Measurements from ENCODE around the gene EPHB2.
A peak's percentile ranks its signal among the peaks of the same experiment; 100 is the strongest.
"Not testable (repeated sequence)": the region's sequence is repeated elsewhere in the genome, so short reads cannot be mapped to it uniquely, and the experiment has no call there.

EPHB2 gene

GRCh38 chr1:22819361-22819760 lies 108.7 kb downstream of the EPHB2 start:
- DNase-seq (ENCODE audit: low spot score): no peak

- peak; percentile 67 for DNase-seq (ENCODE audit: low spot score)
These were observed 110.4 kb downstream of the EPHB2 start for GRCh38 chr1:22821027-22821426.

DNA sequence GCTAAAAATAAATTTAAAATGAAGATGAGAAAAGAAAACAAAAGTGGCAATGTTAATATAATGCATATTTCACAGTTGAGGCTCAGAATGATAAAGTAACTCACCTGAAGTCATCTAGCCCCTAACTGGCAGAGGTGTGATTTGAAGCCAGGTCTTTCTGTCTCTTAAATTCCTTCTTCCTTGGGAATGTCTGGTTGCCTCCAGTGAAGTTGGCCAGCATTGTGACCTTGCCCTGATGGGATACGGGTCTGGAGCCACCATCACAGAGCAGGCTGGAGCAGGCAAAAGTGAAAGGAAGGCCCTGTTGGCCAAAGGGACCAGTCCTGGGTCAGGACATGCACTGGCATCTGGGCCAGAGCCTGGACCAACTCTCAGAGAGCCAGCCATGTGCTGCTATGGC lies 111.7 kb downstream of the EPHB2 start:
- DNase-seq (ENCODE audit: low spot score): no peak

DNA sequence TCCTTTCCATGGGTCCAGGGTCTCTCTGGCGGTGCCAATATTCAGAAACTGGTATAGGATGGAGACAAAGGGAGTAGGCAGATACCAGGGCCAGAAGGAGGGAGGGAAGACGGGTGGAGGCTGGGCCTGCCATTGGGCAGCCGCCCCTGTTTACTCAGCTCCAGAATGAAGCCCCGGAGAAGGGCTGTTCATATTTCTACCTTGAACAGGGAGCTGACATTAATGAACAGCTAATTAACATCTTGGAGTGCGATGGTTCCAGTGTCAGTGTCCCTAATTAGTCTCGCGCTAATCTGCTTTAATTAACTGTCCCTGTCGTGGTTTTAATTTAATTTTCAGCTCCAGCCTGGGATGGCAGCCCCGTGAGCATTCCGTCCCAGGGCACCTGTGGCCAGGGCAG lies 113.8 kb downstream of the EPHB2 start:
- no peak for DNase-seq (ENCODE audit: low spot score)

DNA sequence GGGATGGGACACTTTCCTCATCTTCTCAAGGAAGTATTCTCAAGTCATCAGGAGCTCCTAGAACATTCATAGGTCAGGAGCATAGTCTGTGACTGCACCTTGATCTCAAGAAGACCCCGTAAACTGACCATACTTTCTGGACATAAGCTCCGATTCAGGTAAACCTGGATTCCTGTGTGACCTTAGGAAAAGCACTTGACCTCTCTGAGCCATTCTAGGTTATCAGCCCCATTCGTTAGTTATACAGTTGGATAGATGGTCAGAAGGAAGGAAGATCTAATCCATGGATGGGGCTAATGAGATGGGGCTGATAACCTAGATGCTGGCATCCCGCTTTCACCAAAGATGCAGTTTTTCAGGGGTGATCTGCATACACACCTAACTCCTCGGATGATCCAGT lies 114.3 kb downstream of the EPHB2 start:
- DNase-seq (ENCODE audit: low spot score): no peak

DNA sequence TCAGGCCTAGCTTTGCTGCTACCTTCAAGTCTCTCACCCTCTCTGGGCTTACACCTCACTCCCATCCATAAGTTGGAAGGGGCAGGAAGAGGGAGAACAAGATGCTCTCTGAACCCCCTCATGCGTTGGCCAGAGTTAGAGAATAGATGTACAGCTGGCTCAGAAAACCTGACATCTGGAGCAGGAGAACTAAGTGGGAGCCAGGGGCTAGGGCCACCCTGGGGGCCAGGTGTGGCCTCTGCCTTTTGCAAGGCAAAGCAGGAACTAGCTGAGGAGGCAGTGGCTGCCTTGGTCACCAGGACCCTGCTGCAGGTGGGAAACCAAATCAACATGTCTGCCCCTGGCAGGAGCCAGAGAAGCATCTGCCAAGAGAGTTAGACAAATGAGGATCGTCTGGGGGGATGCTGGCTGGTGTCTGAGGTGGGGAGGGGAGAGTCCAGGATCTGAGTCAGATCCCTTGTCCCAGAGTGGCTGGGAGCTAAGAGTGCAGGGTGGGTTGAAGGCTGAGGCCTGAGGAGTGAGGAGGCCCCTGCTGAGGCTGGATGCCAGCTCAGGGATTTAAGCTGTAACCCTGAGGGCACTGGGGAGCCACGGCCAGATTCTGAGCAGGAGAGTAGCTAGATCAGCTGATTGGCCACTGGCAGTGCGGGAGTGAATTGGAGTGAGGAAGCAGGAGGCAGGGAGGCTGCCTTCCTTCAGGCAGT lies 115.0 kb downstream of the EPHB2 start:
- no peak for DNase-seq (ENCODE audit: low spot score)

DNA sequence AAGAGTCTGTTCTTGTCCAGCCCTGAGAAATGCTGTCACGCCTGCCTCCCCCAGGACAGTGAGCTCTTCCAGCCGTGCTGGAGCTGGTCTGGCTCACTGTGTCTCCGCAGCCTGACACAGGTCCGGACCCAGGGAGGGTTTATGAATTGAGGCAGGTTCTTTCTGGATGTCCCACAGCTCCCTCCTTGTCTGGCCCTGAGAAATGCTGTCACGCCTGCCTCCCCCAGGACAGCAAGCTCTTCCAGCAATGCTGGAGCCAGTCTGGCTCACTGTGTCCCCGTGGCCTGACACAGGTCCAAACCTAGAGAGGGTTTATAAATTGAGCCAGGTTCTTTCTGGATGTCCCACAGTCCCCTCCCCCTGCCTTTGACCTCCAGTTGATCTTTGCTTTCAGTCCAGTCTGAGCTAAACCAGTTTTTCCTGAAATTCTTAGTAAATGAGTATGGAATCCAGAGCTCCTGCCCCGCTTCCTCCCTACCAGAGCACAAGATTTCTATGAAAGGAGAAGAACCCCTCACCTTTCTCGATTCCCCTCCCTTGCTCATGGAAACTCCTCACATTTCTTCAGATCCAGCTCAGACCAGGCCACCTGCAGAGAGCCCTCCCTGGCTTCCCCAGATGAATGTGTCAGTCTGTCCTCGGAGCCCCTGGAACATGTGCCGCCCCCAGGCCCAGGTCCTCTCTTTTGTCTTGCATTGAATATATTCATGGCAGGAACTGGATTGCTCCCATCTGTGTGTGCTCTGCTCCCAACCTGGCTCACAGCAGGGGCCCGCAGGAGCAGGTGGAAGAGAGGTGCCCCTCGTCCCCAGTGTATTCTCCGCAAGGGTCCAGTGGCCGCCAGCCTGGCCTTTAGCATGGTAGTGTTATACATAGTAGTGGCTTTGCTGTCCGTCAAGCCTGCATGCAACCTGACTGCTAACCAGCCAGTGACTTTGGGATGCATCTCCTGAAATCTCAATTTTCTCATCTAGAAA lies 116.3 kb downstream of the EPHB2 start:
- DNase-seq (ENCODE audit: low spot score): peak; percentile 31

DNA sequence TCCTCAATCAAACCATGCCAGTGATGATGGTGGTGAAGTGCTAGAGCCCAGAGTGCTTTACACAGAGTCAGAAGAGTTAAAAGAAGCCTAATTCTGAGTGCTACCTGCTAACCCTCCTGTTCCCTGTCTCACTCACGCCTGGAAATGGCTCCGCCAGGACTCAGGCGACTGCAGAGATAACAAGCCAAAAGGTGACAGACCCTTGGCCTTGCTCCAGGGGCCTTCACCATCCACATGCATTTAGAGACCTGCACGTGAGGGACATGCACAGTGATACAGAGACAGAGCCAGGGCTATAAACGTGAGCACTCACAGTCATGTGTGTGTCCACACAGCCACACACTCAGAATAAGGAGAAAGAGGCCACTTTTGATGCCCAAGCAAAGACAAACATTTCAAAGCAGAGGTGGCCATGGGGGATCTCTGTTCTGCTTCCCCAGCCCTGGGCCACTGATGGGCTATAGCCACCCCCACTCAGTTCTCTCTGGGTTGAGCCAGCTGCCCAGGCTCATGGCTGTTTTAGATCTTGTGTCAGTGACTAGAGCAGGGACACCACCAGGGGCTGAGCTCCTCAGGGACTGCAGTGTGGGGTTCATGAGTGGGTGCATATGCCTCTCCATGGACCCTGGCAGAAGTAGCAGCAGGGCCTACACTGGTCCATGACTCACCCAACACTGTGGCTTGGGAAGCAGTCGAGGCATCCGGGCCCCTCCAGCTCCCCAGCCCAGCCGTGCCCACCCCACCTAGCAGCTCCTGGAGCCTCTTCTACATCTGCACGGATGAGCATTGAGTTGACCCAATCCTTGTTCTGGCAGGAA lies 117.2 kb downstream of the EPHB2 start:
- DNase-seq (ENCODE audit: low spot score): no peak

DNA sequence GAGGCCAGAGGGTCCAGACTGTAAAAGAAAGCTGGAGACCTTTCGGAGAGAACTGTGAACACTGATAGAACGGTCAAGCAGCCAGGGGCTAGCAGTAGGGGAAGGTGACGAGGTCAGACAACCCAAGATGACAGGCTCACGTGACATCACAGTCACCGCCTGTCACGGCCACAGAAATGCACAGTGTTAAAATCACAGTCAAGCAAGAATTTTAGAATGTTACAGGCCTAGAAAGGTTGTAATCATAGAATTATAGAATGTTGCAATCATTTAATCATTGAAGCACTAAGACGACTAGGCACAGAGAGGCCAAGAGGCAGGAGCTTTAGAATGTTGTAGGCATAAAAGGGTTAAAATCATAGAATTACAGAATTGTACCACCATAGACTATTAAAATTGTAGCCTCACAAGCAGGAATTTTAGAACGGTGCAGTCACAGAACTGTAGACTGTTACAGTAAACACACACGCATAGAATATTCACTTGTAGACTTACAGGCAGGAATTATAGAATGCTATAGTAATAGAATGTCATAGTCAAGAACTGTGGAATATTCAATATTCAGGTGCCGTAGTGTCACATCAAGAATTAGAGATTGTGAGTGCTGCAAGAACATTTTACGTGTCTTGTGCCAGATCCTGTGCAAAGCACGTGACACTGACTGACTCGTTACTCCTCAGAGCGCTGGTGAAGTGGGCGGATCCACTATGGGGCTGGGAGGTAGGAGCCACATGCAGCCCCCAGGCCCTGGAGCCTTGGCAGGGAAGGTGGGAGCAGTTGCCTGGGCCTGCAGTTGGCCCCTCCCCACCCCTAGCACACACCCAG lies 118.1 kb downstream of the EPHB2 start:
- DNase-seq (ENCODE audit: low spot score): no peak

GRCh38 chr1:22829309-22829989 lies 118.8 kb downstream of the EPHB2 start:
- DNase-seq (ENCODE audit: low spot score): peak; percentile 30

DNA sequence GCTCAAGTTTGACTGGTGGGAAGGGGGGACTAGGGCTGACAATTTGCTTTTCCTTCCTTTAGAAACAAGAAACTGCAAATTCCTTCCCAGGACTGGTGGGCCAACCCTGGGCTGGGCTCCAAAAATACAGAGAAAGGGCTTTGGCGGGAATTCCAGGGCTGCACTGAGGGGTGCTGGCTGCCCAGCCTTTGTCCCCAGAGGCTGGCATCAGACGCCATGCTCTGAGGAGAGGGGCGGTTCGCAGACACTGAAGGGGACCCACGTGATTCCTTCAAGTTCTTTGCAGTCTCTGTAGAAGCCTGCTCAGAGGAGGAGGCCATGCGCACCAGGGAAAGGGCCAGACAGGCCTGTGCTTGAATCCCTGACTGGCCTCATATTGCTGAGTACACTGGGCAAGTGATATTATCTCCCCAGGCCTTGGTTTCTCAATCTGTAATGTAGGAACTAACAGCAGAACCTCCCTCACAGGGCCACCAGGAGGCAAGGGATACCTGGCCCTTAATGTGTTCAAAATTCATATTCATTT lies 119.5 kb downstream of the EPHB2 start:
- DNase-seq (ENCODE audit: low spot score): no peak

GRCh38 chr1:22830757-22831340 lies 120.2 kb downstream of the EPHB2 start:
- DNase-seq (ENCODE audit: low spot score): no peak

DNA sequence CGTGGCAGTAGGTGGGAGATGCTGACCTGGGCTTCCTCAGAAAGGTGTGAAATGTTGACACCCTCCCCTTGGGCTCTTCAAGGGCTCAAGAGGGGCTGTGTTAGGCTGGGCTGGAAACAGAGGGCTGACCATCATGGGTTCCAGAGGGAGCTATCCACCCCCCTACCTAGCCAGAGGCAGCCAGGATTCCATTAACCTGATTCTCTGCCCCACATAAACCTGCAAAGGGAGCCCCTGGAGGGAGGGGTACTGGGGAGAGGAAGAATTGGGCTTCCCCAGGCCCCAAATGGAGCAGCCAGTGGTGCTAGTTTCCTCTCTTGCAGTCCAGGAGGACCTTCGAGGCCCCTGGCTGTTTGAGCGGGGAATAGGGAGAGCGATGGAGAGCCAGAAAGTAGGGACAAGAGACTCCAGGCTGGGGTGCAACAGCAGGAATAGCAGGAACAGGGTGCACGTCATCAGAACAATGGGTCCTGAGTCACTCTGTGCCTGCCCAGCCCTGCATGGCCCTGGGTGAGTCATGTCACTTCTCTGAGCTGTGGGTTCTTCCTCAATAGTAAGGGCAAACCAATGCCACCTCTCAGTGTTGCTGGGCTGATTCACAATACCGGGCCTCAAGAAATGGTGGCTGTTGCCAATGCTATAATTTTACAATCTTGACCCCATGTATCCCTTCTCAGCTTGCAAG lies 121.2 kb downstream of the EPHB2 start:
- DNase-seq (ENCODE audit: low spot score): peak; percentile 89

DNA sequence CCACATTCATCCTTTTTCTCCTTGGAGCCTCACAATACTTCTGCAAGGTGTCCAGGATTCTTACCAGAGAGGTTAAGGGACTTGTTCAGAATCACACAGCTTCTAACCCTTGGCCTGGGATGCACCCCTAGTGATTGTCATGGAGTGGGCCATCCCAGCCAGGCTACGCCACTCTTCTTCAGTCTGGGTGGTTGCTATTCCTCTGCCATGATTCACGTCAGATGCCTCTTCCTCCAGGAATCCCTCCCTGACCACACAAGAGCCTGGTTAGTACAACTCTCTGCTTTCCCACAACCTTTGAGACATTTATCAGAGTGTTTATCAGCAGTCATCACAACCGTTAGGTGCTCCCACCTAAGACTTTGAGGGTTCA lies 121.8 kb downstream of the EPHB2 start:
- DNase-seq (ENCODE audit: low spot score): no peak

- DNase-seq (ENCODE audit: low spot score): no peak
These were observed 123.1 kb downstream of the EPHB2 start for GRCh38 chr1:22833699-22834098.

- DNase-seq (ENCODE audit: low spot score): not testable (repeated sequence)
These were observed 123.8 kb downstream of the EPHB2 start for GRCh38 chr1:22834420-22834819.

GRCh38 chr1:22835636-22836319 lies 125.1 kb downstream of the EPHB2 start:
- no peak for DNase-seq (ENCODE audit: low spot score)

GRCh38 chr1:22836850-22837249 lies 126.2 kb downstream of the EPHB2 start:
- DNase-seq (ENCODE audit: low spot score): no peak

- DNase-seq (ENCODE audit: low spot score): no peak
These were observed 126.7 kb downstream of the EPHB2 start for GRCh38 chr1:22837332-22837731.
